Vagina (tissue), 2 donors: ENCODE results near the gene FLOT1. TPM values are rescaled to one million over a fixed set of nuclear protein-coding genes. Genes with fewer than 3 reads are reported as not detected.

Source experiments
- DNase-seq, 2 donors: peaks; one replicate each; pipeline ENCODE4 v3.0.0-alpha.2; 2017; ENCODE audit errors: extremely low spot score in 2 of 2
- H3K27ac ChIP-seq: fragments of 200-600 bp; sonication (generic); one replicate; pipeline ENCODE4 v1.5.1; 2019
- H3K27me3 ChIP-seq: fragments of 200-600 bp; sonication (generic); one replicate; pipeline ENCODE4 v1.5.1; 2019
- H3K36me3 ChIP-seq, 2 donors: fragments of 200-600 bp; sonication (generic); one replicate each; pipeline ENCODE4 v1.5.1; 2017 to 2019
- H3K4me1 ChIP-seq: fragments of 200-600 bp; sonication (generic); one replicate; pipeline ENCODE4 v1.5.1; 2019
- H3K4me3 ChIP-seq, 2 donors: fragments of 200-600 bp; sonication (generic); 1 replicate in 1 of 2; 2 replicates in 1 of 2; pipeline ENCODE4 v1.5.1; 2016 to 2019
- H3K9me3 ChIP-seq: fragments of 200-600 bp; sonication (generic); one replicate; pipeline ENCODE4 v1.5.1; 2019
- CTCF ChIP-seq, 3 experiments: fragments of 450-650 bp in 2 of 3; fragments of 200-600 bp in 1 of 3; sonication (generic) in 1 of 3; IDR thresholded peaks; one replicate each; pipeline ENCODE4 v1.5.1; 2017 to 2019; ENCODE audit warnings: antibody characterized with exemption in 3 of 3, mild to moderate bottlenecking in 2 of 3, moderate library complexity in 2 of 3
- POLR2A ChIP-seq, 2 donors: fragments of 450-650 bp; IDR thresholded peaks; one replicate each; pipeline ENCODE4 v1.6.1; 2017; ENCODE audit warnings: antibody characterized with exemption in 2 of 2, mild to moderate bottlenecking in 2 of 2, moderate library complexity in 2 of 2
- POLR2AphosphoS5 ChIP-seq, 2 donors: sonication (generic); formaldehyde crosslinking; IDR thresholded peaks; one replicate each; pipeline ENCODE4 v1.9.0; 2017; ENCODE audit warnings: antibody characterized with exemption in 2 of 2, mild to moderate bottlenecking in 2 of 2, low read depth in 1 of 2; ENCODE audit not compliant: insufficient read depth in 1 of 2
- intact Hi-C: fragments of 100-400 bp; cut with DNase I; formaldehyde crosslinking; loops from one replicate; pipeline ENCODE4 v1.15.1; 2023
- total RNA-seq: library from RNA; depleted of rRNA; stranded (reverse); fragments of >200 nt; gene quantifications from one replicate; pipeline ENCODE4 v1.2.3, GENCODE V29; 2016

Gene FLOT1
- total RNA-seq, 1 donor from 2014 or later: 165 TPM

- Histone ChIP-seq H3K4me1 (peaks cover 62% of the 10 kb centered on the region), H3K9me3 (no peaks in the 10 kb centered on the region), H3K27me3 (no peaks in the 10 kb centered on the region), H3K4me3 (peak overlapping the region; percentile 65 to 89), H3K36me3 (peaks cover 0 to 39% of the 10 kb centered on the region in 2 donors), H3K27ac (peak overlapping the region; percentile 95)
- no peak for DNase-seq
- intact Hi-C loops: loop anchor here (2.0 to 5.0 kb wide), 2 partner anchors 41 to 144 kb away; partner anchors contain the start of gene DDR1
- TF ChIP-seq CTCF (IDR thresholded peaks at IDR 0.05) (no peak), POLR2A (IDR thresholded peaks at IDR 0.05) (no peak), POLR2AphosphoS5 (IDR thresholded peaks at IDR 0.05; ENCODE audit: insufficient read depth in 1 of 2, low read depth in 1 of 2) (no peak)
Observed at GRCh38 chr6:30741063-30741779, 1.3 kb downstream of the FLOT1 start.

GRCh38 chr6:30740540-30740870, 2.0 kb downstream of the FLOT1 start:
- Histone ChIP-seq H3K27me3 (no peaks in the 10 kb centered on the region), H3K9me3 (no peaks in the 10 kb centered on the region), H3K4me3 (no peak overlapping the region), H3K27ac (no peak overlapping the region), H3K4me1 (peaks cover 62% of the 10 kb centered on the region), H3K36me3 (peaks cover 0 to 46% of the 10 kb centered on the region in 2 donors)
- TF ChIP-seq POLR2A (IDR thresholded peaks at IDR 0.05) (no peak), CTCF (IDR thresholded peaks at IDR 0.05) (no peak), POLR2AphosphoS5 (IDR thresholded peaks at IDR 0.05; ENCODE audit: insufficient read depth in 1 of 2, low read depth in 1 of 2) (no peak)
- intact Hi-C loops: loop anchor here (2.0 to 5.0 kb wide), 2 partner anchors 42 to 144 kb away; partner anchors contain the start of gene DDR1
- DNase-seq: no peak

- no peak for TF ChIP-seq POLR2A (IDR thresholded peaks at IDR 0.05)
- TF ChIP-seq POLR2AphosphoS5 (IDR thresholded peaks at IDR 0.05; ENCODE audit: insufficient read depth in 1 of 2, low read depth in 1 of 2): no peak
- TF ChIP-seq CTCF (IDR thresholded peaks at IDR 0.05): no peak
- Histone ChIP-seq H3K9me3 (no peaks in the 10 kb centered on the region), H3K4me3 (no peak overlapping the region), H3K27me3 (no peaks in the 10 kb centered on the region), H3K27ac (no peak overlapping the region), H3K4me1 (peaks cover 56% of the 10 kb centered on the region), H3K36me3 (peaks cover 0 to 66% of the 10 kb centered on the region in 2 donors)
- no peak for DNase-seq
- intact Hi-C loops: no loop called here
Observed at GRCh38 chr6:30738532-30738931, 4.0 kb downstream of the FLOT1 start.

- Histone ChIP-seq H3K27me3 (no peaks in the 10 kb centered on the region), H3K4me1 (peaks cover 46% of the 10 kb centered on the region), H3K9me3 (no peaks in the 10 kb centered on the region), H3K36me3 (peaks cover 0 to 87% of the 10 kb centered on the region in 2 donors), H3K4me3 (no peak overlapping the region), H3K27ac (no peak overlapping the region)
- no peak for DNase-seq
- no peak for TF ChIP-seq POLR2AphosphoS5 (IDR thresholded peaks at IDR 0.05; ENCODE audit: insufficient read depth in 1 of 2, low read depth in 1 of 2)
- no peak for TF ChIP-seq CTCF (IDR thresholded peaks at IDR 0.05)
- no peak for TF ChIP-seq POLR2A (IDR thresholded peaks at IDR 0.05)
- intact Hi-C loops: no loop called here
Observed at GRCh38 chr6:30735668-30736314, 6.7 kb downstream of the FLOT1 start.
